ENCODE data around the gene ZNF736. TPM values are rescaled to one million over a fixed set of nuclear protein-coding genes. Genes with fewer than 3 reads are reported as not detected.

The ZNF736 gene
- total and polyA plus RNA-seq, 2 of the 4 experiments (the other 2 are of a cell fraction): 1.9 to 8.1 TPM

DNA sequence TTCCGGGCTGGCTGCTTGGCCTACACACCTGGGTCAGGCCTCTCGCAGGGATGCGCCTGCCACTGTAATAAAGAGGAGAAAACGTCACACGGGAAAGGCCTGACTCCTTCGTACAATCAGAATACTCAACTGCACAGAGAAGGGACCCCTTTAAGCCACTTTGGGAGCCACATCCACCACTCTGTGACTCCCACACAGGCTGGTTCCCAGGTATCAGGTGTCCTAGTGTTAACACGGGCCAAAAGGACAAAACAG, 5.8 kb upstream of the ZNF736 start:
- WGBS, 2 experiments (ENCODE audit: extremely low coverage in 2 of 2, insufficient read length in 1 of 2): no CpG with 5 or more reads among the region's 7 CpGs
- Histone ChIP-seq H2BK20ac (ENCODE audit: low read depth, low read length) (no peak overlapping the region), H2BK5ac (ENCODE audit: low read depth, low read length, poor library complexity, severe bottlenecking) (no peak overlapping the region), H2BK120ac (ENCODE audit: low read depth, low read length) (no peak overlapping the region), H3K56ac (ENCODE audit: extremely low read depth, insufficient read depth, low read length) (no peak overlapping the region), H4K8ac (ENCODE audit: low read depth in 2 of 2, low read length in 2 of 2) (peak overlapping the region; percentile 92 to 97; a peak in 3 of 4 replicates), H2AK5ac (ENCODE audit: low read depth, low read length) (no peak overlapping the region), H3K4me2 (ENCODE audit: low read depth, low read length) (peak overlapping the region; percentile 80), H3K23ac (ENCODE audit: low read depth, low read length) (no peak overlapping the region), H4K20me1 (ENCODE audit: insufficient read depth, low read length) (no peaks in the 10 kb centered on the region), H3K14ac (replicated peaks; ENCODE audit: low read depth, low read length) (no peak overlapping the region), H2AFZ (replicated peaks; ENCODE audit: low read length, poor library complexity) (peak overlapping the region; percentile 94), H3K4me3 (ENCODE audit: insufficient read depth, low read depth, low read length) (no peak overlapping the region; the same call in 1 of the 2 replicates), H4K5ac (ENCODE audit: low read depth, low read length) (peak overlapping the region; percentile 51; the same call in 1 of the 2 replicates), H3K27me3 (ENCODE audit: control insufficient read depth, insufficient read depth, low read length) (no peaks in the 10 kb centered on the region), H3K27ac (ENCODE audit: insufficient read depth, low read length) (no peak overlapping the region), H2BK15ac (ENCODE audit: low read depth, low read length) (no peak overlapping the region), H3K9me3 (ENCODE audit: control insufficient read depth, insufficient read depth, low read length) (no peaks in the 10 kb centered on the region), H3K36me3 (ENCODE audit: control insufficient read depth, insufficient read depth, low read length) (no peaks in the 10 kb centered on the region), H3K4me1 (ENCODE audit: control insufficient read depth, insufficient read depth, low read length) (0 out of 2 replicates have a peak, but pooled peaks cover 3% of the 10 kb centered on the region), H2AK9ac (replicated peaks; ENCODE audit: low read depth, low read length, poor library complexity) (no peak overlapping the region), H3K79me1 (ENCODE audit: low read depth in 1 of 2, low read length in 2 of 2) (no peaks in the 10 kb centered on the region), H3K9me1 (ENCODE audit: insufficient read depth, low read length) (no peaks in the 10 kb centered on the region), H4K91ac (ENCODE audit: insufficient read depth, low read depth, low read length) (no peak overlapping the region), H3K4ac (ENCODE audit: low read depth, low read length) (no peak overlapping the region), H3K9ac (ENCODE audit: low read depth, low read length) (no peak overlapping the region; the same call in 1 of the 2 replicates), H3K18ac (ENCODE audit: low read depth, low read length) (no peak overlapping the region)
- no TSS peak for BruUV-seq (replicated peaks)
- dilution Hi-C loops (cut with HindIII; ENCODE audit: low sequenced_read_pairs, unreplicated experiment): no loop called here
- intact Hi-C loops (cut with micrococcal nuclease): no loop called here
- TF ChIP-seq, protein P1, sequence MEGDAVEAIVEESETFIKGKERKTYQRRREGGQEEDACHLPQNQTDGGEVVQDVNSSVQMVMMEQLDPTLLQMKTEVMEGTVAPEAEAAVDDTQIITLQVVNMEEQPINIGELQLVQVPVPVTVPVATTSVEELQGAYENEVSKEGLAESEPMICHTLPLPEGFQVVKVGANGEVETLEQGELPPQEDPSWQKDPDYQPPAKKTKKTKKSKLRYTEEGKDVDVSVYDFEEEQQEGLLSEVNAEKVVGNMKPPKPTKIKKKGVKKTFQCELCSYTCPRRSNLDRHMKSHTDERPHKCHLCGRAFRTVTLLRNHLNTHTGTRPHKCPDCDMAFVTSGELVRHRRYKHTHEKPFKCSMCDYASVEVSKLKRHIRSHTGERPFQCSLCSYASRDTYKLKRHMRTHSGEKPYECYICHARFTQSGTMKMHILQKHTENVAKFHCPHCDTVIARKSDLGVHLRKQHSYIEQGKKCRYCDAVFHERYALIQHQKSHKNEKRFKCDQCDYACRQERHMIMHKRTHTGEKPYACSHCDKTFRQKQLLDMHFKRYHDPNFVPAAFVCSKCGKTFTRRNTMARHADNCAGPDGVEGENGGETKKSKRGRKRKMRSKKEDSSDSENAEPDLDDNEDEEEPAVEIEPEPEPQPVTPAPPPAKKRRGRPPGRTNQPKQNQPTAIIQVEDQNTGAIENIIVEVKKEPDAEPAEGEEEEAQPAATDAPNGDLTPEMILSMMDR (conservative IDR thresholded peaks at IDR 0.05; ENCODE audit: low read depth, low read length): no peak
- TF ChIP-seq BHLHE40 (IDR thresholded peaks at IDR 0.05; ENCODE audit: low read depth, low read length) (no peak), ELK1 (IDR thresholded peaks at IDR 0.05; ENCODE audit: borderline replicate concordance, low read depth, low read length) (no peak), POLR2A (IDR thresholded peaks at IDR 0.05; ENCODE audit: low read depth, low read length) (no peak), RAD21 (IDR thresholded peaks at IDR 0.05; ENCODE audit: low read length) (no peak), MAZ (IDR thresholded peaks at IDR 0.05; ENCODE audit: borderline replicate concordance, low read depth, low read length) (no peak), FOS (IDR thresholded peaks at IDR 0.05; ENCODE audit: low read depth, low read length) (no peak), RCOR1 (IDR thresholded peaks at IDR 0.05; ENCODE audit: insufficient replicate concordance, low read length) (no peak), NFE2L2 (IDR thresholded peaks at IDR 0.05; ENCODE audit: low read depth, low read length) (no peak), CHD1 (IDR thresholded peaks at IDR 0.05; ENCODE audit: low read depth, low read length) (no peak), CEBPB (IDR thresholded peaks at IDR 0.05; ENCODE audit: low read depth, low read length) (no peak), RFX5 (IDR thresholded peaks at IDR 0.05; ENCODE audit: low read depth, low read length) (no peak)
- TF ChIP-seq, protein P2, sequence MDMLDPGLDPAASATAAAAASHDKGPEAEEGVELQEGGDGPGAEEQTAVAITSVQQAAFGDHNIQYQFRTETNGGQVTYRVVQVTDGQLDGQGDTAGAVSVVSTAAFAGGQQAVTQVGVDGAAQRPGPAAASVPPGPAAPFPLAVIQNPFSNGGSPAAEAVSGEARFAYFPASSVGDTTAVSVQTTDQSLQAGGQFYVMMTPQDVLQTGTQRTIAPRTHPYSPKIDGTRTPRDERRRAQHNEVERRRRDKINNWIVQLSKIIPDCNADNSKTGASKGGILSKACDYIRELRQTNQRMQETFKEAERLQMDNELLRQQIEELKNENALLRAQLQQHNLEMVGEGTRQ (IDR thresholded peaks at IDR 0.05; ENCODE audit: low read depth, low read length): no peak
- CTCF ChIA-PET: no interaction called here
- DNase-seq (no peak), ATAC-seq (ENCODE audit: low read depth) (no peak)
- in situ Hi-C loops (cut with MboI; ENCODE audit: low sequenced_read_pairs): no loop called here
- POLR2A ChIA-PET (ENCODE audit: unreplicated experiment): no interaction called here
